Activated T-cell treated with anti-CD3 and anti-CD28 coated beads for 24 hours (primary cell): ENCODE measurements around the gene THAP5.

Source experiments
- DNase-seq: peaks from one replicate; pipeline ENCODE4 v3.0.0-alpha.2; 2020; ENCODE audit warnings: low read depth

The THAP5 gene, protein sequence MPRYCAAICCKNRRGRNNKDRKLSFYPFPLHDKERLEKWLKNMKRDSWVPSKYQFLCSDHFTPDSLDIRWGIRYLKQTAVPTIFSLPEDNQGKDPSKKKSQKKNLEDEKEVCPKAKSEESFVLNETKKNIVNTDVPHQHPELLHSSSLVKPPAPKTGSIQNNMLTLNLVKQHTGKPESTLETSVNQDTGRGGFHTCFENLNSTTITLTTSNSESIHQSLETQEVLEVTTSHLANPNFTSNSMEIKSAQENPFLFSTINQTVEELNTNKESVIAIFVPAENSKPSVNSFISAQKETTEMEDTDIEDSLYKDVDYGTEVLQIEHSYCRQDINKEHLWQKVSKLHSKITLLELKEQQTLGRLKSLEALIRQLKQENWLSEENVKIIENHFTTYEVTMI

GRCh38 chr7:108569381-108570145, at the start of gene THAP5, which contains the start of gene DNAJB9:
Gene THAP5 (minus strand): TSS chr7:108569706. CDS start chr7:108569569, 137 bp downstream.
Gene DNAJB9 (plus strand): TSS chr7:108569874. CDS start chr7:108571727, 1,853 bp downstream.
- peak; percentile 99 for DNase-seq

DNA sequence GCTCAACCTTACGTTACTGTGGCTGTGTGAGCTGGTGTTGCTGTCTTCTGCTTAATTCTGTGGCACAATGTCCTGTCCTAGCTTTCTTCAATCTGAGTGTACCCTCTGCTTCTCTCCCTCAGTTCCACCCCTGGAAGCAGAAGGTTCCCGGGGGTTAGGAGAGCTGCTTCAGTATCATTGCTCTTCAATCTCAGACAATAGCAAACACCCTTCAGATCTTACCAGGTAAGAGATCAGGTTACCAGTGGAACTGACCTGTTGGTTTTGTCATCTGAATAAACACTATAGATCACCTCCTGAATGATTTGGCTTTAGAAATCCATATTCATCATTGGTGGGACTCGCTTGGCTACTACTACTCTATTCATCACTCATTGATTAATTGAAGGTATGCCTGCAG, 48.5 kb upstream of the THAP5 start:
- DNase-seq, result no peak

GRCh38 chr7:108614896-108615295, 45.4 kb upstream of the THAP5 start:
- no peak for DNase-seq

DNA sequence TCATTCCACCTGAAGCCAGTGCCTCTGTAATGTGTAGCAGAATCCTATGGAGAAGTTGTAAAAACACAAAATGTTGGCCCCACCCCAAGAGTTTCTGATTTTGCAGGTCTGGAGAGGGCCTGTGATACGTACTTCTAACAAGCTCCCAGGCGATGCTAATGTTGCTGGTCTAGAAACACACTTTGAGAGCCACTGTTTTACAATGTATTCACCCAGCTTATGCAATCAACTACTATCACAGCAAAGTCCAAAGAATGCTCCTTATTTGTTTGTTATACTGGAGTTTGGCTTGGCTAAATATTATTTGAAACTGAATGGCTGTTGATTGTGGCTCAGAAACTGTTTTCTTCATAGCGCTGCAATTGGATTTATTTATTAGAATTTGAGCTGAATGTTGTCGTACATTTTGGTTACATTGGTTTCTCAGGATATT, 44.5 kb upstream of the THAP5 start:
- DNase-seq, result no peak

- DNase-seq, result no peak
These were observed 43.8 kb upstream of the THAP5 start for GRCh38 chr7:108613147-108613948.

- no peak for DNase-seq
These were observed 41.8 kb upstream of the THAP5 start for GRCh38 chr7:108611268-108611667.

DNA sequence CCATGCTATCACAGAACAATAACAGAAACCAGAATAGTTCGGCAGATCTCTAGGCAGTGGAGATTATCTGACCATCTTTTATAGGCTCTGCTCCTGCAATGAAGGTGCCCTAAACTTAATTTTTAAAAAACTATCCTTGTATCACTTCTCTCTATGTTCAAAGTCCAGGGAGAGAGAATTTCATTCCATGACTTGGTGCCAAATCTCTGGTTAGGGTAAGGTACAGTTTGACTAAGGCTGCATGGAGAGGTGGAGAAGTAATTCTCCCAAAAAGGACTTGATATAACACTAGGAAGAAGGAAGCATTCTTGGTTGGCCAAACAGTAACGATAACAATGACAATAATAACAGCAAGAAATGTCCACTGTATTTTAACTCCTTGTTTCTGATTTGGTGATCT, 40.1 kb upstream of the THAP5 start:
- DNase-seq, result no peak

DNA sequence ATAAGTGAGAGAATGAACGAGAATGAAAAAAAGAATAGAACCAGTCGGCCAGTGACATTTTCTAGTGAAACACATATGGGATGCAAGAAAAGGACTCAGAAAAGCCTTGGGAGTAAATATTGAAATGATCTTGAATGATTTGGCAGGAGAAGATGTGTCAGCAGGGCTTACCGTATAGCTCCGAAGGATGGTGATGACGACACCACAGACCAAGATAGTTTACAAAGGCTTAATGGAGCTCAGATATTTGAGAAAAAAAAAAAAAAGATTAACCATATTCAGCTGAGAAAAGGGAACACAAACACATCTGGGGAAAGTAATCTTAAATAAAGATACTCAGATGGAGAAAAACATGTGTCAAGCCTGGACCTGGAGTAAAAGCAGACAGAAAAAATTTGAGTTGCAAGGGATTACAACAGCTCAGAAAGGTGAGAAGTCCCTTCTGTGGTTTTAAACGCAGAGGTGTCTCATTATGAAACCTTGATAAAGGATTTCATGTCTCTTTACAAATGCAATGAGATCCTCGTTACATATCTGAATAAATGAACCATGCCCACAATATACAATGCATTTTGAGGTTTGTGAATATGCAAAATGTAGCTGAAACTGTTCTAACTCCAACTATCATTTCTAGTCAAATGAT, 36.2 kb upstream of the THAP5 start:
- DNase-seq, result no peak

DNA sequence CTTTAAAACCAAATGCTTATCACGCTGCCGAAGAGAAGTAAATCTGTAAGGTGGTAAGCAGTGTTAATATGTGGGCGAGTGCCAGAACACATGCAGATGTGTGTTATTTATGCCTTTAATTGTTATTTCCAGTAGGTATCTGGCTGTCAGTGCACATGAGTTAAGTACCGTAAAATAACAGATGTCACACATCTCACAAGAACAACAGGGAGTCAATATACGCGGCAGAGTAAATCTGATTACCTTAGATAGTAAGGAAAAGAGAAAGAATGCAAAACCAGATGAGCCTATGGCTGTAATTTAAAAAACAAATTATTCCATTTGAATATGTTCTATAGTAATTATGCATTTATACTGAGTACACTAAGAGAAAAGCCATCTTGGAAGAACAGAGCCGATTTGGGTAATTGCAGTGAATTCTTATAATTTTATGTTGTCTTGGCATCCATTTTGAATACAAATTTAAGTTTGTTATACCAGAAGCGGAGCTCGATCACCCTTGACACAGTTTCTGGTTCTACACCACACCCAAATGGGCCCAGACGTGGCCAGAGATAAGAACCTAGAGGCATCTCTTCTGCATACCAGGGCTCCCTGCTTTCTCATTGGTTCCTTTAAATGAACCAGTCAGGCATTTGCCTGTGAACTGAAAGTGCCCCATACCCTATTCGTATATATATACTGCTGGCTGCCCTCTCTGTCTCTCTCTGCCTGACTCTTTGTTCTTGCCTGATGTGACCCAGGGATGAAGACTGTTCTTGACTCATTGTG, 35.0 kb upstream of the THAP5 start:
- no peak for DNase-seq

- no peak for DNase-seq
These were observed 34.3 kb upstream of the THAP5 start for GRCh38 chr7:108603656-108604306.

- DNase-seq, result no peak
These were observed 30.9 kb upstream of the THAP5 start for GRCh38 chr7:108600399-108600798.

DNA sequence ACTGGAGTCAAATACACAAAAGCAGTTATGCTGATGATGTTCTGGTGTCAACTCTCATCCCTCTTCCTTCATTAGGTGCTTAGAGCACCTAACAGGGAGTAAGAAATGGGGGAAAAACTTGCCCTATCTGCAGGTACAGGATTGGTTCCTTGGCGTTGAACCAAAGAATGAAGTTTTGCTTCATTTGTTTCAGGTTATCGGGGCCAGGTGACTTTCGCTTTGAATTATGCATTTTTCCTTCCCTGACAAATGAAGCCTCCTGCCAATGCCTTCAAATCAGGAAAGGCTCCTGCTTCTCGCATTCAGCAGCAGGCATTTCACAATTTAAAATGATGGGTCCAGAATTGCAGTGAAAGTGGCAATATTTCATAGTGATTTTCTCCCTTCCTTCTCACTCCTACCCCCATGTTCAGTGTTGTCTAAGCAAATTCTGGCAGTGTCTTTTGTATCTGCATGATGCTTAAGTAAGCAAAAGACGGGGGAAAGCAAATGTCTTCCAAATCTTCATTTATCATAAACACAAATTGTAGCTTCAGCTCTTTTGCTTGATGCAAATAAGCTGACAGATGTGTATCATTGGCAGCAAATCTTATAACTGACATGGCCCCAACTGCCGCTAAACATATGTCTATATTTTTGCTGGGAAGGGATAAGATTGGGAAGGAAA, 29.5 kb upstream of the THAP5 start:
- no peak for DNase-seq

- no peak for DNase-seq
These were observed 28.6 kb upstream of the THAP5 start for GRCh38 chr7:108598153-108598552.

GRCh38 chr7:108596560-108596959, 27.1 kb upstream of the THAP5 start:
- DNase-seq, result no peak

DNA sequence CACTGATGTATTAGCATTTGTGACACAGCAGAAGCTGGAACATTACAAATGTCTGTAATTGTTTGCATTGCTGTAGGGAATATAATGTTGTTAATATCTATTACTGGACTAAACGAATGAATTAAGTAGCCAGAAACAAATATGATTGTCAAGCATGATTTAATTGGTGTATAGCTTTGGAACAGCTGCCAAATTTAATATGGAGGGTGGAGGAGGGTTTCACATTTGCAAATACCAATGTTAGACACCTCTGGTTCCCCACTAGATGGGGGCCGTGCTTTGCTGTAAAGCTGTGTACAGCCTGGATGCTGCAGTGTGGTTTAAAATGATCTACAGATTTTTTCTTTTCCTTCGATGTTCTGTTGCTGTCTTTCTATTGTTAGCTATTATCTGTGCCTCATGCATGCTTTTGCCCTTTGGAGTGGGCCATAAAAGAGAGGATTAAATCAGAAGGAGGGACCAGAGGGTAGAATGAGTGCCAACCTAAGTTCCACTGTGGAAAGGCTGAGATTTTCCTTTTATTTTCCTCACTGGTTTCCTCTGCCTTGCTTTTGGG, 23.2 kb upstream of the THAP5 start:
- no peak for DNase-seq

DNA sequence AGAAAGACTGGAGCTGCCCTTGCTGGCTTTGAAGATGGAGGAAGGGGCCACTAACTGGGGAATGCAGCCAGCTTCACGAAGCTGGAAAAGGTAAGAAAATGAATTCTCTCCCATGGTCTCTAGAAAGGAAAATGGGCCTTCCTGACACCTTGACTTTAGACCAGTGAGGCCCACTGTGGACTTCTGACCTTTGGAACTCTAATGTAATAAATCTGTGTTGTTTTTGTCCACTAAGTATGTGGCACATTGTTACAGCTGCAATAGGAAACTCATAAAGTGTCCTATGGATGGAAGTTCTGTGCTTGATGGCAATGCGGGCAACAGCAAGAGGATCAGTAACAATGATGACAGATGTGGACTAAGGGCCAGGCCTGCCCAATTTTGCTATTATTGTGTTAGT, 21.1 kb upstream of the THAP5 start:
- DNase-seq, result no peak

GRCh38 chr7:108589874-108590273, 20.4 kb upstream of the THAP5 start:
- no peak for DNase-seq

- no peak for DNase-seq
These were observed 19.7 kb upstream of the THAP5 start for GRCh38 chr7:108589199-108589598.

DNA sequence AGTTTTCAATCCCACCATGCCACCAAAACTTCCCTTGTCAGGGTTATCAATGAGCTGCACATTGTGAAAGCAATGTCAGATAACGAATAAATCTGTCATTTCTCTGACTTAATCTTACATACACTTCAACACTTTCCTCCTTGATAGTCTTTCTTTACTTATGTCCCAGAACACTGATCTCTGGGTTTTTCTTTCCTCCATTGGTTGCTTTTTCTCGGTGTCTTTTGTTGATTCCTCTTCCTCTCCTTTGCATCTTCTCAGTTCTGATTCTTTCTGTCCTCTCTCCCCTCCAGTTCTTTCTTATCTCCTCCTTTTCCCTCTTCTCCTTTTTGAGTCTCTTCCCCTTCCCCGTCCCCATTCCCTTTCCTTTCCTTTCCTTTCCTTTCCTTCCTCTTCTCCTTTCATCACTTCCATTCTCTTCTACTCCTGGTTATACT, 16.8 kb upstream of the THAP5 start:
- no peak for DNase-seq

- DNase-seq, result no peak
These were observed 16.3 kb upstream of the THAP5 start for GRCh38 chr7:108585843-108586242.
